Measurements from ENCODE around the gene GDF15. TPM values are rescaled to one million over a fixed set of nuclear protein-coding genes. Genes with fewer than 3 reads are reported as not detected.

The GDF15 gene
- total RNA-seq, 4 donors from 2014 or later = 0.57 to 0.89 (median 0.86) TPM; not detected in 1

DNA sequence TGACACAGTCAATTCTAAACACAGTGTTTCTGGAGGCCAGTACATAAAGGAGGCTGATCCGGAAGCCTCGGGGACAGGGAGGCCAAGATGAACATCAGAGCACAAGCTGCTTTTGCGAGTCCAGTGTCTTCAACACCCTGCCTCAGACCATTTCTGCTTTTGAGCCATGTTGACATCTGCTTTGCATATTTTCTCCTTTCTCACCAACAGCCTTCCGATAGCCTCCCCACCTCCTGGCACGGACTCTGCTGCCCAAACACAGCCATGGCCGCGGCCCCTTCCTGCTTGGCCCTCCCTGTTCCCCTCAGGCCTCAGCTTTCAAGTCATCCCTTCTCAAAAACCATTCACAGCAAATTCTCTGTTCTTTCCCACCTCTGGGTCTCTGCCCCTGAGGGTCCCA is 7.9 kb downstream of the GDF15 start:
- Histone ChIP-seq H3K27ac (no peak overlapping the region), H3K27me3 (peaks cover 11% of the 10 kb centered on the region), H3K4me3 (no peak overlapping the region), H3K4me1 (peaks cover 6% of the 10 kb centered on the region), H3K36me3 (no peaks in the 10 kb centered on the region), H3K9me3 (no peaks in the 10 kb centered on the region)
- WGBS = 53% methylated on average over 7 of the region's 7 CpGs
- TF ChIP-seq EP300 (IDR thresholded peaks at IDR 0.05) (no peak), POLR2AphosphoS5 (IDR thresholded peaks at IDR 0.05) (no peak), POLR2A (IDR thresholded peaks at IDR 0.05) (no peak)
- TF ChIP-seq, protein P1, sequence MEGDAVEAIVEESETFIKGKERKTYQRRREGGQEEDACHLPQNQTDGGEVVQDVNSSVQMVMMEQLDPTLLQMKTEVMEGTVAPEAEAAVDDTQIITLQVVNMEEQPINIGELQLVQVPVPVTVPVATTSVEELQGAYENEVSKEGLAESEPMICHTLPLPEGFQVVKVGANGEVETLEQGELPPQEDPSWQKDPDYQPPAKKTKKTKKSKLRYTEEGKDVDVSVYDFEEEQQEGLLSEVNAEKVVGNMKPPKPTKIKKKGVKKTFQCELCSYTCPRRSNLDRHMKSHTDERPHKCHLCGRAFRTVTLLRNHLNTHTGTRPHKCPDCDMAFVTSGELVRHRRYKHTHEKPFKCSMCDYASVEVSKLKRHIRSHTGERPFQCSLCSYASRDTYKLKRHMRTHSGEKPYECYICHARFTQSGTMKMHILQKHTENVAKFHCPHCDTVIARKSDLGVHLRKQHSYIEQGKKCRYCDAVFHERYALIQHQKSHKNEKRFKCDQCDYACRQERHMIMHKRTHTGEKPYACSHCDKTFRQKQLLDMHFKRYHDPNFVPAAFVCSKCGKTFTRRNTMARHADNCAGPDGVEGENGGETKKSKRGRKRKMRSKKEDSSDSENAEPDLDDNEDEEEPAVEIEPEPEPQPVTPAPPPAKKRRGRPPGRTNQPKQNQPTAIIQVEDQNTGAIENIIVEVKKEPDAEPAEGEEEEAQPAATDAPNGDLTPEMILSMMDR (IDR thresholded peaks at IDR 0.05) = no peak
- no peak for DNase-seq (ENCODE audit: low spot score in 2 of 2)

DNA sequence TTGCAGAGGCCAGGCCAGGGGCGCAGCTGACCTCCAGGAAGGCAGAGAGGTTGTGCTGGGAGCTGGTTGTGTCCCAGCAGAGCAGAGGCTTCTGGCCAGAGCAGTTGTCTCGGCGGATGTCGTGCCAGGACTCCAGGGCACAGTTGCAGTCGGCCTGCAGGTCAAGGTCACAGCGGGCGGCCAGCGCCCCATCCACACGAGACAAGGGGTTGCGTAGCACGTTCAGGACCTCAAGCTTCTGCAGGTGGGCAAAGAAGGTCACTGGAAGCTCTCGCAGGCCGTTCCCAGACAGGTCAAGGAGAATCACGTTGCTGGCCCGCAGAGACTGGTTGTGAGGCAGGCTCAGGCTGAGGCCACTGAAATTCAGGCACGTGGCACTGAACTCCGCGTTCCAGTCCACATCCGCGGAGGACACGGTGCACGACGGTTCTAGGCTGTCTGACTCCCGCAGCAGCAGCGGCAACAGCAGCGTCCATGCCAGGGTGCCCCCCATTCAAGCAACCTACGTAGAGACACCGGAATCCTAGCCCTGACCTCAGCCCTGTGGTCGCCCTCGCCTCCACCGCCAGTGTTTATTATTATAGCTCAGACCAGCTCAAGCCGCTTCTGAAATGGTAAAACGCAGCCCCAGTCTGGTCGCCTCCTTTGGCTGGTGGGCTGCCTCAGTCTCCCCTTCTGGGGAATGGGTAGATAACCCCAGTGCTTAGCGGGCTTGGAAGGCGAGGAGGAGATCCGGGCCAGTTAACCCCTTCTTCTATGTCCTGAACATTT is 10.7 kb downstream of the GDF15 start:
- no peak for DNase-seq (ENCODE audit: low spot score in 2 of 2)
- Histone ChIP-seq H3K27ac (no peak overlapping the region), H3K9me3 (no peaks in the 10 kb centered on the region), H3K4me3 (peak overlapping the region; percentile 34), H3K36me3 (no peaks in the 10 kb centered on the region), H3K27me3 (peaks cover 11% of the 10 kb centered on the region), H3K4me1 (peaks cover 13% of the 10 kb centered on the region)
- 64% methylated on average over 7 of the region's 37 CpGs for WGBS
- TF ChIP-seq, protein P1 (IDR thresholded peaks at IDR 0.05) = no peak
- TF ChIP-seq EP300 (IDR thresholded peaks at IDR 0.05) (no peak), POLR2AphosphoS5 (IDR thresholded peaks at IDR 0.05) (no peak), POLR2A (IDR thresholded peaks at IDR 0.05) (no peak)

DNA sequence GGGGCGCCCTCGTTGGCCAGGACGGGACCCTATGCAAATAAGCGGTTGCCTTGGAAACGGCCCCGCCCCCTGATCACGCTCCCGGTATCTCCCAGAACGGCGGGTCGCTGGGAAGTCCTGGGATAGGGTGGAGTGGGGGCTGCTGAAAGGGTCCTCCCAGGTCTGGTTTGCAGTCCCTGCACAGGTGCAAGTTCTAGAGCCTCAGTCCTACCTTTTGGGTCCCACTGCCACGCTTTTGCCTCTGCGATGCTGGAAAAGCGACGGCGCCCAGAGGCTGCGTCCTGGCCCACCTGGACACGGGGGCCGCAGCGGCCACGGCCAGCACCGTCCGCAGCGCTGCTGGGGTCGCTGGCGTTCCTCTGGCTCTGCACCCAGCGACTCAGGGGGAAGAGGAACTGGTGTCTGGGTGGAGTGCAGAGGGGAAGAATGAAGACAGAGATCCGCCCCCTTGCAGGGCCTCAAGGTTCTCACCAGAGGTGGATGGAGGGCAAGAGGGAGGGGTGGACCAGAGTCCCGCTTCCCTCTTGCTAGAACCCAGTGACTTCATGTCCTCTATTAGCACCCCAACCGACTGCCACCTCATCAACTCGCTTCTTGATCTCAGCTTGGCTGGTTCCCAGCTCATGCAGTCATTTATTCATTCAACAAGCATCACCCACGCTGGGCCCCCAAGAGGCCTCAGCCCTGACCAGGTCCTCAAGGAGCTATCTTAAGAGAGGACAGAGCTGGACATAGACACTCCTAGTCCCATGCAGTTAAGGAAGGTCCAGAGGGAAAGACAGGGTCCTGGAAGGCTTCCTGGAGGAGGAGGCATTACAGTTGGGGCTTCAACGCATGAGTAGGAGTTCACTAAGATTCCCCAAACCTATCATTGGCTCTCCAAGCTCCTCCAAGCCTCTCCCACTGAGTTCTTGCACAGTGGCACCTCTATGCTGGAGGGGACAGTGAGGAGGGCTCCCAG is 11.6 kb downstream of the GDF15 start, which contains the start of gene LRRC25:
Gene LRRC25, minus strand, starts transcription at position 381 of the 961 bp plus-strand sequence. CDS start 659 bp downstream, outside the sequence.
- 29% methylated on average over 17 of the region's 33 CpGs for WGBS

DNA sequence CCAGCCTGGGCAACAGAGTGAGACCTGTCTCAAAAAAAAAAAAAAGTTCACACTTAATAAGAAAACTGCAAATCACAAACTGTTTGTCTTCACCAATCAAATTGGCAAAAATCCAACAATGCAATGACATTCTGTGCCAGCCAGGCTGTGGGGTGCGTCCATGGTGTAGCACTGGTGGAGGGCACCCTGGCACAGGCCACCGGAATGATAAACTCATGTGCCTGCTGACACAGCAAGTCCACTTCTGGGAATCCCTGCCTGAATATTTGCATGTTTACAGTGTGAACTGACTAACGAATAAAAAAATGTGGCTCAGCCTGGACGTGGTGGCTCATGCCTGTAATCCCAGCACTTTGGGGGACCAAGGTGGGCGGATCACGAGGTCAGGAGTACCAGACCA is 13.1 kb downstream of the GDF15 start:
- no peak overlapping the region for H3K27ac ChIP-seq
- no peaks in the 10 kb centered on the region for H3K9me3 ChIP-seq
- peaks cover 21% of the 10 kb centered on the region for H3K4me1 ChIP-seq
- TF ChIP-seq EP300 (IDR thresholded peaks at IDR 0.05) (no peak), POLR2AphosphoS5 (IDR thresholded peaks at IDR 0.05) (no peak), POLR2A (IDR thresholded peaks at IDR 0.05) (no peak)
- TF ChIP-seq, protein P1 (IDR thresholded peaks at IDR 0.05) = no peak
- H3K36me3 ChIP-seq = no peaks in the 10 kb centered on the region
- H3K27me3 ChIP-seq = peaks cover 11% of the 10 kb centered on the region
- no peak overlapping the region for H3K4me3 ChIP-seq
- DNase-seq (ENCODE audit: low spot score in 2 of 2) = no peak
- 29% methylated on average over 6 of the region's 6 CpGs for WGBS

More for the DNA sequence above, 11.6 kb downstream of the GDF15 start, which contains the start of gene LRRC25:
- no peak for TF ChIP-seq EP300 (IDR thresholded peaks at IDR 0.05)
- TF ChIP-seq, protein P1 (IDR thresholded peaks at IDR 0.05) = no peak
- no peak for TF ChIP-seq POLR2A (IDR thresholded peaks at IDR 0.05)
- TF ChIP-seq POLR2AphosphoS5 (IDR thresholded peaks at IDR 0.05) = no peak
- peak within 1 kb of the TSS; percentile 34 for H3K4me3 ChIP-seq
- H3K36me3 ChIP-seq = no peaks in the 10 kb centered on the region
- H3K9me3 ChIP-seq = no peaks in the 10 kb centered on the region
- H3K27ac ChIP-seq = no peak within 1 kb of the TSS
- peaks cover 21% of the 10 kb centered on the region for H3K4me1 ChIP-seq
- no peak for DNase-seq (ENCODE audit: low spot score in 2 of 2)
- H3K27me3 ChIP-seq = peaks cover 11% of the 10 kb centered on the region
